Measurements from ENCODE around the gene CDKL5.

DNA sequence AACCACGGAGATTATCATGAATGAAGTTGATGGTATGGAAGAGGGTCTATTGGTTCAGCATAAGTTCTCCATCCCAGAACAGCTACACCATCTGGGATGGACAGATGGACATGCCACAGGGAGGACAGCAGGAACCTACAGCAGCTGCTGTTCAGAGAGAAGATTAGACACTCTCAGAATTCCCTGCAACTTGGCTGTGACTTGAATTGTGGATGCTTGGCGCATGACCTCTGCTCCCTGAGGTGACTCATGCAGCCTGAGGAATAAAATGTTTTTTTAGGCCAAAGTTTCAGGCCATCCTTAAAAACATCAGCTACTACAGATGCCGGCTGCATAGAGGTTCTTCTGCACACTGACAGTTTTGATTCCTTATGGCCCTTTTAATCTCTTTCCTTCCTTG is 149.2 kb downstream of the CDKL5 start:
- no peak for TF ChIP-seq EP300 (IDR thresholded peaks at IDR 0.05; ENCODE audit: borderline replicate concordance)
- TF ChIP-seq ZBTB7A (IDR thresholded peaks at IDR 0.05; ENCODE audit: low read depth) = no peak
- no peak for TF ChIP-seq TAF1 (IDR thresholded peaks at IDR 0.05; ENCODE audit: low read depth)
- TF ChIP-seq TCF12 (IDR thresholded peaks at IDR 0.05; ENCODE audit: low read depth) = no peak
- TF ChIP-seq RAD21 (IDR thresholded peaks at IDR 0.05; ENCODE audit: low read depth) = no peak
- no peak for TF ChIP-seq MAX (IDR thresholded peaks at IDR 0.05)
- TF ChIP-seq, protein P1, sequence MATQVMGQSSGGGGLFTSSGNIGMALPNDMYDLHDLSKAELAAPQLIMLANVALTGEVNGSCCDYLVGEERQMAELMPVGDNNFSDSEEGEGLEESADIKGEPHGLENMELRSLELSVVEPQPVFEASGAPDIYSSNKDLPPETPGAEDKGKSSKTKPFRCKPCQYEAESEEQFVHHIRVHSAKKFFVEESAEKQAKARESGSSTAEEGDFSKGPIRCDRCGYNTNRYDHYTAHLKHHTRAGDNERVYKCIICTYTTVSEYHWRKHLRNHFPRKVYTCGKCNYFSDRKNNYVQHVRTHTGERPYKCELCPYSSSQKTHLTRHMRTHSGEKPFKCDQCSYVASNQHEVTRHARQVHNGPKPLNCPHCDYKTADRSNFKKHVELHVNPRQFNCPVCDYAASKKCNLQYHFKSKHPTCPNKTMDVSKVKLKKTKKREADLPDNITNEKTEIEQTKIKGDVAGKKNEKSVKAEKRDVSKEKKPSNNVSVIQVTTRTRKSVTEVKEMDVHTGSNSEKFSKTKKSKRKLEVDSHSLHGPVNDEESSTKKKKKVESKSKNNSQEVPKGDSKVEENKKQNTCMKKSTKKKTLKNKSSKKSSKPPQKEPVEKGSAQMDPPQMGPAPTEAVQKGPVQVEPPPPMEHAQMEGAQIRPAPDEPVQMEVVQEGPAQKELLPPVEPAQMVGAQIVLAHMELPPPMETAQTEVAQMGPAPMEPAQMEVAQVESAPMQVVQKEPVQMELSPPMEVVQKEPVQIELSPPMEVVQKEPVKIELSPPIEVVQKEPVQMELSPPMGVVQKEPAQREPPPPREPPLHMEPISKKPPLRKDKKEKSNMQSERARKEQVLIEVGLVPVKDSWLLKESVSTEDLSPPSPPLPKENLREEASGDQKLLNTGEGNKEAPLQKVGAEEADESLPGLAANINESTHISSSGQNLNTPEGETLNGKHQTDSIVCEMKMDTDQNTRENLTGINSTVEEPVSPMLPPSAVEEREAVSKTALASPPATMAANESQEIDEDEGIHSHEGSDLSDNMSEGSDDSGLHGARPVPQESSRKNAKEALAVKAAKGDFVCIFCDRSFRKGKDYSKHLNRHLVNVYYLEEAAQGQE (IDR thresholded peaks at IDR 0.05; ENCODE audit: low read depth) = no peak
- TF ChIP-seq NFIC (IDR thresholded peaks at IDR 0.05) = no peak
- TF ChIP-seq YY1 (IDR thresholded peaks at IDR 0.05; ENCODE audit: low read depth) = no peak
